ENCODE data around the gene PCNX2.

DNA sequence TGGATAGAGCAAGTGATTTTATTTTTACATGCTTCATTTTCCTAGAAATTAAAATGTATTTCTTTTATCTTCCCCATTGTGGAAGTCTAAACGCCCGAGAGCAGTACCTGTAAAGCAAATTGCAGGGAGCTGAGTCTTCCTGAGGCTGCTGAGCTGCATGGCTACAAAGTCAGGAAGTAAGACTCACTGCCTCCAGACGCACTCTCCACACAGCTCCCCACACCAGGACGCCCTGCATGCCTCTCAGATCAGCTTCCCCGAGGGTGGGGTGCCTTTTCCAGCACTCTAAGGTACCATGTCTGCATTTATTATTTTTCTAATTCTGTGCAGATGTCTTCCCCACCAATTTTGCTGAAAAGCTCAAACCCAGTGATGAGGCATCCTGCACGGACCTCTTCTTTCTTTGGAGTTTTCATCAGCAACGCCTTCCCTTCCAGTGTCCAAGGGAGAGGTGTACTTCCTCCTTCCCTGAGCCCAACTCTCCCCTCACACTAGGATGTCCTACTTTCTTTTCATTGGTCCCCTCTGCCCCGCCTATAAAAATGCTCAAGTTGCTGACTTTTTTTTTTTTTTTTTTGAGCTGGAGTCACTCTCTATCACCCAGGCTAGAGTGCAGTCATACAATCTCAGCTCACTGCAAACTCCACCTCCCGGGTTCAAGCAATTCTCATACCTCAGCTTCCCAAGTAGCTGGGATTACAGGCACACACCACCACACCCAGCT, 114.7 kb downstream of the PCNX2 start:
- TF ChIP-seq, protein P1, sequence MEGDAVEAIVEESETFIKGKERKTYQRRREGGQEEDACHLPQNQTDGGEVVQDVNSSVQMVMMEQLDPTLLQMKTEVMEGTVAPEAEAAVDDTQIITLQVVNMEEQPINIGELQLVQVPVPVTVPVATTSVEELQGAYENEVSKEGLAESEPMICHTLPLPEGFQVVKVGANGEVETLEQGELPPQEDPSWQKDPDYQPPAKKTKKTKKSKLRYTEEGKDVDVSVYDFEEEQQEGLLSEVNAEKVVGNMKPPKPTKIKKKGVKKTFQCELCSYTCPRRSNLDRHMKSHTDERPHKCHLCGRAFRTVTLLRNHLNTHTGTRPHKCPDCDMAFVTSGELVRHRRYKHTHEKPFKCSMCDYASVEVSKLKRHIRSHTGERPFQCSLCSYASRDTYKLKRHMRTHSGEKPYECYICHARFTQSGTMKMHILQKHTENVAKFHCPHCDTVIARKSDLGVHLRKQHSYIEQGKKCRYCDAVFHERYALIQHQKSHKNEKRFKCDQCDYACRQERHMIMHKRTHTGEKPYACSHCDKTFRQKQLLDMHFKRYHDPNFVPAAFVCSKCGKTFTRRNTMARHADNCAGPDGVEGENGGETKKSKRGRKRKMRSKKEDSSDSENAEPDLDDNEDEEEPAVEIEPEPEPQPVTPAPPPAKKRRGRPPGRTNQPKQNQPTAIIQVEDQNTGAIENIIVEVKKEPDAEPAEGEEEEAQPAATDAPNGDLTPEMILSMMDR (IDR thresholded peaks at IDR 0.05), result no peak
- TF ChIP-seq POLR2A (IDR thresholded peaks at IDR 0.05), result no peak
